K562 (cell line): ENCODE measurements around the gene EBNA1BP2.

Source experiments
- ARNT ChIP-seq, 2 experiments: fragments of 450-650 bp; IDR thresholded peaks; 2 replicates each; pipeline ENCODE4 v1.6.1; 2016; ENCODE audit warnings: mild to moderate bottlenecking in 1 of 2
- CBFB ChIP-seq: sonication (generic); formaldehyde crosslinking; IDR thresholded peaks from 2 replicates; pipeline ENCODE4 v1.4.0; 2020; ENCODE audit warnings: mild to moderate bottlenecking, missing genetic modification reagents
- CSDE1 ChIP-seq, 2 experiments: fragments of 450-650 bp; IDR thresholded peaks; 2 replicates each; pipeline ENCODE4 v1.6.1; 2016; ENCODE audit warnings: mild to moderate bottlenecking in 1 of 2
- CTCF ChIP-seq, 3 experiments: IDR thresholded peaks in 2 of 3; conservative IDR thresholded peaks in 1 of 3; 2 replicates each; pipeline ENCODE4 v1.5.1; 2011 to 2012; ENCODE audit warnings: low read length in 3 of 3, mild to moderate bottlenecking in 3 of 3, control low read depth in 2 of 3, improper control_type of control experiment in 1 of 3, inconsistent platforms in 1 of 3, low read depth in 1 of 3, mixed read lengths in 1 of 3, moderate library complexity in 1 of 3; ENCODE audit not compliant: insufficient read depth in 2 of 3
- ETV6 ChIP-seq, 3 experiments: fragments of 150-350 bp in 1 of 3; sonication (generic) in 1 of 3; formaldehyde crosslinking in 1 of 3; IDR thresholded peaks; 2 replicates each; pipeline versions ENCODE4 v1.6.1 to v1.8.0; 2014 to 2022; ENCODE audit warnings: borderline replicate concordance in 2 of 3, low read depth in 2 of 3, antibody characterized with exemption in 1 of 3, low read length in 1 of 3, mild to moderate bottlenecking in 1 of 3, missing genetic modification reagents in 1 of 3
- EZH2 ChIP-seq: IDR thresholded peaks from 2 replicates; pipeline ENCODE4 v1.6.1; 2012; ENCODE audit warnings: low read depth, mild to moderate bottlenecking, inconsistent platforms, low read length, borderline replicate concordance
- FOXM1 ChIP-seq, 2 experiments: fragments of 450-650 bp in 1 of 2; sonication (generic) in 1 of 2; formaldehyde crosslinking in 1 of 2; IDR thresholded peaks; 2 replicates each; pipeline versions ENCODE4 v1.6.1 to v1.9.0; 2017 to 2022; ENCODE audit warnings: low read depth in 2 of 2, mild to moderate bottlenecking in 2 of 2, missing genetic modification reagents in 1 of 2, moderate library complexity in 1 of 2
- HNRNPL ChIP-seq: fragments of 200-400 bp; formaldehyde crosslinking; IDR thresholded peaks from 2 replicates; pipeline ENCODE4 v1.6.1; 2017; ENCODE audit warnings: low read depth, mild to moderate bottlenecking, low read length
- MTA3 ChIP-seq: fragments of 450-650 bp; formaldehyde crosslinking; IDR thresholded peaks from 2 replicates; pipeline ENCODE4 v1.6.1; 2017; ENCODE audit warnings: mild to moderate bottlenecking, borderline replicate concordance
- NR2C2 ChIP-seq, 2 experiments: fragments of 200-800 bp in 1 of 2; sonication (Bioruptor generic) in 1 of 2; sonication (generic) in 1 of 2; formaldehyde crosslinking in 1 of 2; IDR thresholded peaks; 2 replicates each; pipeline versions ENCODE4 v1.6.1 to v1.8.0; 2016 to 2022; ENCODE audit warnings: mild to moderate bottlenecking in 1 of 2, missing compliant biosample characterization in 1 of 2, missing genetic modification characterization in 1 of 2, missing genetic modification reagents in 1 of 2
- SIN3A ChIP-seq, 2 experiments: fragments of 150-350 bp in 1 of 2; IDR thresholded peaks; 2 replicates each; pipeline ENCODE4 v1.6.1; 2011 to 2016; ENCODE audit warnings: borderline replicate concordance in 2 of 2, low read depth in 2 of 2, low read length in 2 of 2, mild to moderate bottlenecking in 2 of 2, moderate library complexity in 2 of 2; ENCODE audit not compliant: control insufficient read depth in 1 of 2
- YBX1 ChIP-seq: fragments of 450-650 bp; IDR thresholded peaks from 2 replicates; pipeline ENCODE4 v1.7.1; 2016; ENCODE audit warnings: mild to moderate bottlenecking
- ZNF282 ChIP-seq: sonication (generic); formaldehyde crosslinking; IDR thresholded peaks from 2 replicates; pipeline ENCODE4 v1.8.1; 2023; ENCODE audit warnings: missing genetic modification reagents

- TF ChIP-seq CTCF (IDR thresholded peaks at IDR 0.05 in 2 of 3, conservative IDR thresholded peaks at IDR 0.05 in 1 of 3; ENCODE audit: insufficient read depth in 2 of 3, low read depth in 1 of 3, low read length in 3 of 3), result no peak
- 0 out of 2 replicates have a peak, but pooled peaks have one; percentile 74 for TF ChIP-seq CBFB (CRISPR knock-in tag)
- peak; percentile 98 to 99 for TF ChIP-seq SIN3A (IDR thresholded peaks at IDR 0.05; ENCODE audit: borderline replicate concordance in 2 of 2, control insufficient read depth in 1 of 2, low read depth in 2 of 2, low read length in 2 of 2)
- peak in 1 of 2 experiments; percentile 96; a peak in 2 of 4 replicates for TF ChIP-seq CSDE1 (IDR thresholded peaks at IDR 0.05)
- TF ChIP-seq ARNT (IDR thresholded peaks at IDR 0.05), result peak in 1 of 2 experiments; percentile 14; a peak in 1 of 4 replicates
- TF ChIP-seq HNRNPL, result no peak
- TF ChIP-seq MTA3, result no peak
- TF ChIP-seq YBX1, result no peak
- no peak for TF ChIP-seq ZNF282
- no peak for TF ChIP-seq FOXM1 (IDR thresholded peaks at IDR 0.05; ENCODE audit: low read depth)
- no peak for TF ChIP-seq FOXM1 (CRISPR knock-in tag; IDR thresholded peaks at IDR 0.05; ENCODE audit: low read depth)
- peak; percentile 57 to 68; a peak in 2 of 4 replicates for TF ChIP-seq ETV6 (IDR thresholded peaks at IDR 0.05; ENCODE audit: borderline replicate concordance in 1 of 2, low read depth in 2 of 2, low read length in 1 of 2)
- TF ChIP-seq ETV6 (CRISPR knock-in tag; IDR thresholded peaks at IDR 0.05; ENCODE audit: borderline replicate concordance), result no peak
- TF ChIP-seq EZH2, result no peak
- TF ChIP-seq NR2C2 (CRISPR knock-in tag; IDR thresholded peaks at IDR 0.05), result no peak
- TF ChIP-seq NR2C2 (tag; IDR thresholded peaks at IDR 0.05), result peak; percentile 96
Measured at GRCh38 chr1:43171876-43172526, at the start of gene EBNA1BP2, which contains the start of gene CFAP57.
